ENCODE measurements around the gene ITGB5.
A peak's percentile ranks its signal among the peaks of the same experiment; 100 is the strongest.

Gene ITGB5

GRCh38 chr3:124747111-124747981 is 139.8 kb downstream of the ITGB5 start:
- DNase-seq: no peak

- DNase-seq: no peak
Measured at GRCh38 chr3:124745756-124746155, 141.4 kb downstream of the ITGB5 start.

- no peak for DNase-seq
Measured at GRCh38 chr3:124741027-124741426, 146.1 kb downstream of the ITGB5 start.

- DNase-seq: no peak
Measured at GRCh38 chr3:124731760-124732159, 155.4 kb downstream of the ITGB5 start.

GRCh38 chr3:124730941-124731297 is 156.2 kb downstream of the ITGB5 start:
- no peak for DNase-seq

GRCh38 chr3:124730129-124730940 is 156.8 kb downstream of the ITGB5 start, which contains the start of gene UMPS:
Gene UMPS (plus strand): TSS chr3:124730452. CDS start chr3:124730472, 20 bp downstream.
- DNase-seq: peak; percentile 89

GRCh38 chr3:124722589-124722988 is 164.6 kb downstream of the ITGB5 start:
- no peak for DNase-seq

GRCh38 chr3:124714223-124714853 is 172.8 kb downstream of the ITGB5 start:
- no peak for DNase-seq
